Thoracic aorta (tissue), 2 donors: ENCODE results near the gene TTC22. TPM values are rescaled to one million over a fixed set of nuclear protein-coding genes. Genes with fewer than 3 reads are reported as not detected.

Experiments used
- ATAC-seq: fragments of 150-250 bp; one replicate; pipeline ENCODE4 v1.8.0; 2017; ENCODE audit warnings: low read depth; ENCODE audit not compliant: insufficient number of reproducible peaks, low FRiP score
- DNase-seq: peaks from one replicate; pipeline ENCODE4 v3.0.0-alpha.2; 2020; ENCODE audit warnings: low spot score
- H3K27ac ChIP-seq, 2 donors: fragments of 200-600 bp; sonication (generic); 1 replicate in 1 of 2; 2 replicates in 1 of 2; pipeline ENCODE4 v1.5.1; 2016; ENCODE audit warnings: mild to moderate bottlenecking in 2 of 2, moderate library complexity in 2 of 2
- H3K27me3 ChIP-seq: fragments of 200-600 bp; sonication (generic); replicated peaks from 2 replicates; pipeline ENCODE4 v1.6.0; 2016; ENCODE audit warnings: mild to moderate bottlenecking; ENCODE audit not compliant: insufficient read depth
- H3K36me3 ChIP-seq: fragments of 200-600 bp; sonication (generic); one replicate; pipeline ENCODE4 v1.5.1; 2016
- H3K4me1 ChIP-seq, 2 donors: fragments of 200-600 bp; sonication (generic); 1 replicate in 1 of 2; 2 replicates in 1 of 2; pipeline versions ENCODE4 v1.5.1 to v1.6.0; 2016; ENCODE audit warnings: low read depth in 2 of 2, mild to moderate bottlenecking in 1 of 2; ENCODE audit not compliant: control insufficient read depth in 1 of 2
- H3K4me3 ChIP-seq: fragments of 200-600 bp; sonication (generic); 2 replicates; pipeline ENCODE4 v1.5.1; 2016; ENCODE audit warnings: mild to moderate bottlenecking
- H3K9me3 ChIP-seq: fragments of 200-600 bp; sonication (generic); 2 replicates; pipeline ENCODE4 v1.5.1; 2016
- total RNA-seq, 2 donors: library from RNA; depleted of rRNA; stranded (reverse); fragments of >200 nt; gene quantifications; one replicate each; pipeline versions ENCODE4 v1.1.0 to v1.2.3, GENCODE V29; 2016
- TF ChIP-seq, protein P1 (sequence below): fragments of 200-600 bp; sonication (generic); IDR thresholded peaks from one replicate; pipeline ENCODE4 v1.5.1; 2019; ENCODE audit warnings: antibody characterized with exemption

Gene TTC22
- total RNA-seq, 2 donors from 2014 or later: 0.63 TPM; not detected in 1

DNA sequence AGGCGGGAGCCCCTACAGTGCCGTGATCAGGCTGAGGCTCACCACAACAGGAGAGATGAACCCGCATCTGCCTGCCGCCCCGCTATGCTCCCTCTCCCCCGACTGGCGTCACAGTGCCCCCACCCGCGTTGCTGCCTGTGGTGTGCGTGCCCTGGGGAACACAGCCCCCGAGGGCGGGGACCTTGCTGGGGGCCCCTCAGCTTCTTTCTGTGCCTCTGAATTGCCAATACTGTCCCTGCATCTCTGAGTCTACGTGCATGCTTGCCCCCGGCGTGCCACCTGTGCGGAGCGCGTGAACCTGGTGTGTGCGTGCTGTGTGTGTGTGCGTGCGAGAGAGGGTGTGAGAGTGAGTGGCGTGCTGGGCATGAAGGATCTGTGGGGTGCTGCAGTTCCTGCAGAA, 47.1 kb downstream of the TTC22 start:
- no peaks in the 10 kb centered on the region for H3K27me3 ChIP-seq
- TF ChIP-seq, protein P1, sequence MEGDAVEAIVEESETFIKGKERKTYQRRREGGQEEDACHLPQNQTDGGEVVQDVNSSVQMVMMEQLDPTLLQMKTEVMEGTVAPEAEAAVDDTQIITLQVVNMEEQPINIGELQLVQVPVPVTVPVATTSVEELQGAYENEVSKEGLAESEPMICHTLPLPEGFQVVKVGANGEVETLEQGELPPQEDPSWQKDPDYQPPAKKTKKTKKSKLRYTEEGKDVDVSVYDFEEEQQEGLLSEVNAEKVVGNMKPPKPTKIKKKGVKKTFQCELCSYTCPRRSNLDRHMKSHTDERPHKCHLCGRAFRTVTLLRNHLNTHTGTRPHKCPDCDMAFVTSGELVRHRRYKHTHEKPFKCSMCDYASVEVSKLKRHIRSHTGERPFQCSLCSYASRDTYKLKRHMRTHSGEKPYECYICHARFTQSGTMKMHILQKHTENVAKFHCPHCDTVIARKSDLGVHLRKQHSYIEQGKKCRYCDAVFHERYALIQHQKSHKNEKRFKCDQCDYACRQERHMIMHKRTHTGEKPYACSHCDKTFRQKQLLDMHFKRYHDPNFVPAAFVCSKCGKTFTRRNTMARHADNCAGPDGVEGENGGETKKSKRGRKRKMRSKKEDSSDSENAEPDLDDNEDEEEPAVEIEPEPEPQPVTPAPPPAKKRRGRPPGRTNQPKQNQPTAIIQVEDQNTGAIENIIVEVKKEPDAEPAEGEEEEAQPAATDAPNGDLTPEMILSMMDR: no peak
- H3K9me3 ChIP-seq: no peaks in the 10 kb centered on the region
- no peak overlapping the region for H3K4me3 ChIP-seq
- peaks cover 15% of the 10 kb centered on the region for H3K36me3 ChIP-seq
- no peak overlapping the region for H3K27ac ChIP-seq
- DNase-seq (no peak), ATAC-seq (no peak)
- no peaks in the 10 kb centered on the region for H3K4me1 ChIP-seq

DNA sequence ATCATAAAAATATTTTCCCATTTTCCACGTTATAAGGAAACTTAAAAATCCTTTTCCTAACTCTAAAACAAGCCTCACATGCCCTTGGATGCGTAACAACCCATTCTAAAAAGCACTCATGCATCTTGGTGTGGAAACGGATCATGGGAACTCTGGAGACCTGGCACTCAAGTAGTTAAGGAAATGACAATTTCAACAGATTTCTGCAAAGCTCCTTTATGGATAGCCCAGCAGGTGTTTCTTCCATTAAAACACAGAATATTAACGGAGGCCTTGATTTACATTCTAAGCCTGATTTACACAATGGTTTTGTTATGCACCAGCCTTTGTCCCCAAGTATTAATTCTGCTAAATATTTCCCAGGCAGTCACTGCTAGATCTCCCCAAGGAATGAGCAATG, 49.7 kb downstream of the TTC22 start:
- Histone ChIP-seq H3K9me3 (no peaks in the 10 kb centered on the region), H3K27ac (no peak overlapping the region), H3K36me3 (peaks cover 3% of the 10 kb centered on the region), H3K4me3 (no peak overlapping the region), H3K4me1 (no peaks in the 10 kb centered on the region), H3K27me3 (no peaks in the 10 kb centered on the region)
- TF ChIP-seq, protein P1: no peak
- ATAC-seq (no peak), DNase-seq (no peak)

DNA sequence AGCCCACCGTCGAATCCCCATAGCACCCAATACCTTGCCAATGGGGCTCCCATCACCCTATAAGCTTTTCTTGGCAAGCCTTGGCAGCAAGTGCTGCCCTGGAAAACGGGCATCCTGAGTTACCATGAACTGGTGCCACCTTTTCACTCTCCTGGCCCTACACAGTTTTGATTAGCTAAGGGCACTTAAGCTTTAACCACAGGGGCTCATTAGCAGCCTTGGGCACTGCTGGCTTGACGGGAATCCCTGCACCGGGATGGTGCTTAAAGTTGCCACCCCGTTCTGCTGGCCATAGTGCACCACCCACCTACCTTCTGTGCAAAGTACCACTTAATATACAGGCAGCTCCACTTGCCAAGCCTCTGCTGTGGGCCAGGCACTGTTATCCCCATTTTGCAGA, 50.5 kb downstream of the TTC22 start:
- Histone ChIP-seq H3K27ac (no peak overlapping the region), H3K9me3 (no peaks in the 10 kb centered on the region), H3K27me3 (no peaks in the 10 kb centered on the region), H3K4me1 (no peaks in the 10 kb centered on the region), H3K4me3 (no peak overlapping the region), H3K36me3 (no peaks in the 10 kb centered on the region)
- DNase-seq (no peak), ATAC-seq (no peak)
- TF ChIP-seq, protein P1: no peak

DNA sequence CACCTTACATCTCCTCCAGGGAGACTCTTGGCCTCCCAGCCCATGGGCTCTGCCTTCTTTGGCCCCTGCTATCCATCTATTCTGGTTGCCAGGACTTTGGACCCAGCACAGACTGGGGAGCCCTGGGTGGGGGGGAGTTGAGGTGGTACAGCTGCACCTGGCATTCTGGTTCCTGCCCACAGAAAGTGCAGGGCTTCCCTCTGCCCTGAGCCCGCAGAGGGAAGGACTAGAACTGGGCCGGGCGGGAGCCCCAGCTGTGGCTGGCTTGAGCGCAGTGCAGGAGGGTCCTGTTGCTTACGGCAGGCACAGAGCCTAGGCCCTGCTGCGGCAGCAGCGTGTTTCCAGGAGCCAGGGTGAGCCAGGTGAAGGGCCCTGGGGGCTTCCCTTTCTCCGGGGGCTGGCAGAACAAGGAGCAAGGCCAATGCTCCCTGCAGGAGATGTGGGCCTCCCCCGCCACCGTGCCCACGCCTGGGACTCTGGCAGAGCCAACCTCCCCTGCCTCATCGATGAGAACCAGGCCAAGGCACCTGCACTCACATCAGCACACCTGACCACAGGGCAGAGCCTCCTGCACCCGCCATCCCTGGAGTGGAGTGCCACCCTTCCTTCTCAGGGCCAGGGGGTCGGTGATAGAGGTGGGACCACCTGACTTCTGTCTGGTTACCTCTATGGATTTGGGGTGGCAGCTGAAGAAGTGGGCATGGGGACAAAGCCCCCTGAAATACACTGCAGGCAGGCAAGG, 52.9 kb downstream of the TTC22 start:
- Histone ChIP-seq H3K4me3 (no peak overlapping the region), H3K27me3 (no peaks in the 10 kb centered on the region), H3K36me3 (peaks cover 4% of the 10 kb centered on the region), H3K9me3 (no peaks in the 10 kb centered on the region), H3K4me1 (no peaks in the 10 kb centered on the region), H3K27ac (no peak overlapping the region)
- ATAC-seq: no peak
- TF ChIP-seq, protein P1: no peak
- no peak for DNase-seq

DNA sequence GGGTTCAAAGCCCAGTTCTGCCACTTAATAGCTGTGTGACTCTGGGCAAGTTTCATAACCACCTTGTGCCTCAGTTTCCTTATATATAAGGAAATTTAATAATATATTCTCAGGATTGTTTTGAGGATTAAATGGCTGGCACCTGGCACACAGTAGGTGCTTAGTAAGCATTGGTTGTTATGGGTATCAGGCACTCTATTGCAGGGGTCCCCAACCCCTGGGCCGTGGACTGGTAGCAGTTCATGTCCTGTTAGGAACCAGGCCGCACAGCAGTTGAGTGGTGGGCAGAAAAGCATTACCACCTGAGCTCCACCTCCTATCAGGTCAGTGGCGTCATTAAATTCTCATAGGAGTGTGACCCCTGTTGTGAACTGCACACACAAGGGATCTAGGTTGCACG, 55.3 kb downstream of the TTC22 start:
- H3K36me3 ChIP-seq: peaks cover 21% of the 10 kb centered on the region
- no peak for DNase-seq
- no peaks in the 10 kb centered on the region for H3K4me1 ChIP-seq
- no peaks in the 10 kb centered on the region for H3K9me3 ChIP-seq
- ATAC-seq: no peak
- TF ChIP-seq, protein P1: no peak
- no peak overlapping the region for H3K27ac ChIP-seq
- no peaks in the 10 kb centered on the region for H3K27me3 ChIP-seq
- H3K4me3 ChIP-seq: no peak overlapping the region
